ENCODE results near the gene TSHR.

DNA sequence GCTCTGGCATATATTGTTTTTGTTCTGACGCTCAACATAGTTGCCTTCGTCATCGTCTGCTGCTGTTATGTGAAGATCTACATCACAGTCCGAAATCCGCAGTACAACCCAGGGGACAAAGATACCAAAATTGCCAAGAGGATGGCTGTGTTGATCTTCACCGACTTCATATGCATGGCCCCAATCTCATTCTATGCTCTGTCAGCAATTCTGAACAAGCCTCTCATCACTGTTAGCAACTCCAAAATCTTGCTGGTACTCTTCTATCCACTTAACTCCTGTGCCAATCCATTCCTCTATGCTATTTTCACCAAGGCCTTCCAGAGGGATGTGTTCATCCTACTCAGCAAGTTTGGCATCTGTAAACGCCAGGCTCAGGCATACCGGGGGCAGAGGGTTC is 188.4 kb downstream of the TSHR start:
- TF ChIP-seq, protein P1, sequence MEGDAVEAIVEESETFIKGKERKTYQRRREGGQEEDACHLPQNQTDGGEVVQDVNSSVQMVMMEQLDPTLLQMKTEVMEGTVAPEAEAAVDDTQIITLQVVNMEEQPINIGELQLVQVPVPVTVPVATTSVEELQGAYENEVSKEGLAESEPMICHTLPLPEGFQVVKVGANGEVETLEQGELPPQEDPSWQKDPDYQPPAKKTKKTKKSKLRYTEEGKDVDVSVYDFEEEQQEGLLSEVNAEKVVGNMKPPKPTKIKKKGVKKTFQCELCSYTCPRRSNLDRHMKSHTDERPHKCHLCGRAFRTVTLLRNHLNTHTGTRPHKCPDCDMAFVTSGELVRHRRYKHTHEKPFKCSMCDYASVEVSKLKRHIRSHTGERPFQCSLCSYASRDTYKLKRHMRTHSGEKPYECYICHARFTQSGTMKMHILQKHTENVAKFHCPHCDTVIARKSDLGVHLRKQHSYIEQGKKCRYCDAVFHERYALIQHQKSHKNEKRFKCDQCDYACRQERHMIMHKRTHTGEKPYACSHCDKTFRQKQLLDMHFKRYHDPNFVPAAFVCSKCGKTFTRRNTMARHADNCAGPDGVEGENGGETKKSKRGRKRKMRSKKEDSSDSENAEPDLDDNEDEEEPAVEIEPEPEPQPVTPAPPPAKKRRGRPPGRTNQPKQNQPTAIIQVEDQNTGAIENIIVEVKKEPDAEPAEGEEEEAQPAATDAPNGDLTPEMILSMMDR (conservative IDR thresholded peaks at IDR 0.05; ENCODE audit: low read depth, low read length): no peak
- TF ChIP-seq EZH2 (IDR thresholded peaks at IDR 0.05; ENCODE audit: low read length, unreplicated experiment): no peak
